CD4-positive, alpha-beta T cell treated with Interleukin-1 beta for 1 hour (primary cell): ENCODE data around the gene GAMT.

ENCODE experiments used
- DNase-seq, 2 donors: peaks; one replicate each; pipeline ENCODE4 v3.0.0-alpha.2; 2020 to 2022

GAMT gene

DNA sequence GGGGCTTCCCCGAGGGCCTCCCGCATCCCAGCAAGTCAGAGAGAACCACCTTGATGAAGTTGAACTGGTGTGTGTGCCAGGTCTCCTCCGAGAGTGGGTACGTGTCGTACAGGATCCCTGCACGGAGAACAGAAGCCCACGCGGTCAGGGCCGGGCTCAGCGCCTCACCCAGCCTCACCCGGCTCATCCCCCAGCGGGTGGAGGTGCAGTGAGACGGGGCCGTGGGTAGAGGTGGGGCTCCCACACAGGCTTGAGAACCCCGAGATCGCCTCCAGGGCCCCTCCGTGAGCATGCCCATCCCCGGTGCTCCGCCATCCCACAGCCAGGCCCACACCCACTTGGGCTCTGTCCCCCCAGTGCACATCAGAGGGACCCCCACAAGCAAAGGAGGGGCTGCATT is 2.3 kb downstream of the GAMT start:
- no peak for DNase-seq

GRCh38 chr19:1397838-1398237 is 3.5 kb downstream of the GAMT start:
- DNase-seq, result no peak

DNA sequence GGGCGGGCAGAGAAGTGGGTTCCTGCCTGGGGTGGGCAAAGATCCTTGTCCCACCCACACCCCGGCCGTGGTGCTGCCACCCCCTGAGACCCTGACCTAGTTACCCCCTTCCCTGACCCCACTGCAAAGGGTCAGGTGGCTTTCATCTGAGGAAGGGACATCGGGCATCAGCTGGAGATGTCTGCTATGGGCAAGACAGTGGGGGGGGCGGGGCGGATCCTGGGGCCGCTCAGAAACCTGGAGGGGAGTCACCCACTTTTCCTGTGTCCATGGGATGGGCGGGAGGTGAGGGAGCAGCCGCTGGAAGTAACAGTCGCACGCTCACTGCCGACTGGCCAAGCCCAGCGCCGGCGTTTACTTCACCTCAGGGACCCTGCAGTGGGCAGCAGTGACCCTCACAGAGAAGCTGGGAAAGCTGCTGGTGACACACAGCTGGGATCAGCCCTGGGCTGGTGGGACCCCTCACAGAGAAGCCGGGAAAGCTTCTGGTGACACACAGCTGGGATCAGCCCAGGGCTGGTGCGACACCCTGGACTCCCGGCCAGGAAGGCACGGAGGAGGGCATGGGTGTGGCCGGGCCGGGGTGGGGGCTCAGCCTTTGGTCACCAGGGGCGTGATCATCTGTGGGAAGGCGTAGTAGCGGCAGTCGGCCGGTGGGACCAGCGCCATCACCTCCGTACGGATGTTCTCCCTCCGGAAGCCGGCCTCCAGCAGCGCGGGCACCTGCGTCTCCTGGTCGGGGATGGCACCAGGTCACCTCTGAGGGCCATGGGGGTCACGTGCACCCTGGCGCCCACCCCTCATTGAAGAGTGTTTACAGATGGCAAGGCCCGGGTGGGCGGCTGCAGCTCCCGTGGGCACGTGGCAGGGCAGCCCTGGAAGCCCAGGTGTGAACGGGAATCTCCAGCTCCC is 4.3 kb downstream of the GAMT start:
- no peak for DNase-seq

- DNase-seq, result no peak
Measured at GRCh38 chr19:1396019-1396767, 5.1 kb downstream of the GAMT start.

GRCh38 chr19:1395194-1396018 is 5.9 kb downstream of the GAMT start:
- DNase-seq, result no peak

GRCh38 chr19:1394252-1395193 is 6.8 kb downstream of the GAMT start:
- DNase-seq, result no peak

GRCh38 chr19:1393841-1394240 is 7.5 kb downstream of the GAMT start:
- no peak for DNase-seq

- DNase-seq, result no peak
Measured at GRCh38 chr19:1392939-1393530, 8.3 kb downstream of the GAMT start.

GRCh38 chr19:1392407-1392806 is 8.9 kb downstream of the GAMT start:
- DNase-seq, result no peak

DNA sequence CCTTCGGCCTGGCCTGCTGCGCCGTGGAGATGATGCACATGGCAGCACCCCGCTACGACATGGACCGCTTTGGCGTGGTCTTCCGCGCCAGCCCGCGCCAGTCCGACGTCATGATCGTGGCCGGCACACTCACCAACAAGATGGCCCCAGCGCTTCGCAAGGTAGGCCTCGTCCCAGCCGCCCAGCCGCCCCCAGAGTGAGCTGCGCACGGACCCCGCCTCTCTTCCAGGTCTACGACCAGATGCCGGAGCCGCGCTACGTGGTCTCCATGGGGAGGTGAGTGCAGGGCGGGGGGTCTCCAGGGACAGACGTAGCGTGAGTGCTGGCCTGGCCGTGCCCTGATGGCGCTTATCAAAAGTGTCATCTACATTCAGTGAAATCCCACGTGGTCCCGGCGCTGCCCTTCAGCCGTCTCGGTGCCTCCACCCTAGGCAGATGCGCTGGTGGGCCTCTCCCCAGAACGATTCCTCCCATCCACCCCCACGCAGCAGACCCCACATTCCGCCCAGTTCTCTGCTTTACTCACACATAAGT is 10.4 kb downstream of the GAMT start:
- DNase-seq, result no peak

DNA sequence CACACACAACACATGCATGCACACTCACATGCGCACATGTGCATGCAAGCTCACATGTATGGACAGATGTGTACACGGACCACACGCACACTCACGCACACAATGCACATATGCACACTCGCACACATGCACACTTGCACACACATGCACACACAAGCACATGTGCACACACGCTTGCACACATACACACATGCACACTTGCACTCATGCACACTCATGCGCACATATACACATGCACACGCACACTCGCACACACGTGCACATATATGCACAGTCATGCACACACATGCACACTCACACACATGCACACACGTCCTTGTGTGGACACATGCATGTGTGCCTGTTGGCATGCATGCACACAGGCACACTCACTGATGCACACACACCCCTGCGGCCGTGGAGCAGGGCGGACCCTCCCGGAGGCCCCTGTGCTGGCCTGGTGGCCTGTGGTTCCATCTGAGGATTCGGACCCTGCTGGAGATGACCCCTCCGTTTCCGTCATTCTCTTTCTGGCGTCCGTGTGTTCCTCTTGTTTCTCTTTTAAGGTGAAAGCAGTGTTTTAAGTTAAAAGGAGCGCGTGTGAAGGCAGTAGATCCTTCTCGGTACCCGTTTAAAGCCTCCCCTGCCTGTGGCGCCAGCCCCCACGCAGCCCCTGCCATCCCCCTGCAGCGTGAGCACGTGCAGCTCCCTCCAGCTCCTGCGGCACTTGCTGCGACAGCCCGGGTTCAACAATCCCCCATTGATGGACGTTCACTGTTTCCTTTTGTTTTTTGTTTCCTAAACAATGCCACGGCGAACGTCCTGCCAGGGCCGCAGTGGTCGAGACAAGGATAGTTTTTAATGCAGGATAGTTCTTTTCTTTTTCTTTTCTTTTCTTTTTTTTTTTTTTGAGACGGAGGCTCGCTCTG is 12.1 kb downstream of the GAMT start:
- no peak for DNase-seq

GRCh38 chr19:1388637-1389026 is 12.7 kb downstream of the GAMT start:
- DNase-seq, result no peak

DNA sequence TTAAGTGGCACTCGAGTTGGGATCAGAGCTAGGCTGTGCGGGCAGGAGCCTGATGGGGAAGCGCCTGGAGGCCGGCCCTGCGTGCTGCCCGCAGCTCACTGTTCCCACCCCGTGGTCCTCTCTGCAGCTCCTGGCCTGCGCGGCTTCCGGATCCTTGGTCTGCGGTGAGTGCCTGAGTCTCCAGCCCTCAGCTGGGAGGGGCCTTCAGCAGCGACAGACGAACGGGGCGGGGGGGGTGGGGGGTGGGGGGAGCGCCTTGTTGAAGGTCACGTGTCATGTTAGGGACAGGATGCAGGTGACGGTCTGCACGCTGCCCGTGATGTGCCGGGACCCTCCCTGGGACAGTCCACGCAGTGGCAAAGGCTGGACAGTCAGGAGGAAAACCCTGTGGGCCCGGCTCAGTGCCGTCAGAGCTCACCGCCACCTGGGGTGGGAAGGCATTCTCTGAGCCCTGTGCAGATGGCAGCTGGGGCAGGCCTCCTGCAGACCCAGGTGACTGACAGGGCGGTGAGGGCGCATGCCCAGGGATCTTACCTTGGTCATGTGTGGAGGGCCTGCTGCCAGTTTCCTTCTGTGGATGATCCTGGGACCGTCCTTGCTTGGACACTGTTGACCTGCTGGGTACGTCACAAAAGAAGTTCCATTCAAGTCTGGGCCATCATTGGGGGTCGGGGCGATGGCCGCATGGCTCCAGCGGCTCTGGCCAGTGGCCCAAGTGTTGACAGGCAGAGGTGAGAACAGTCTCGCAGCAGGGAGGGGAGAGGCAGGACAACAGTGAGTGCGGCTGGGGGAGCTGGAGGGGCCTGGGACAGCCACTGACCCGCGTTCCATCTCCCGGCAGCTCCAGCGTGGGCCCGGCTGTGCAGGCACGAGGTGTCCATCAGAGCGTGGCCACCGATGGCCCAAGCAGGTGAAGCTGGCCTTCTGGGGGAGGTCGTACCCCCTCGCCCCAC is 13.4 kb downstream of the GAMT start:
- no peak for DNase-seq

GRCh38 chr19:1386945-1387683 is 14.2 kb downstream of the GAMT start:
- no peak for DNase-seq

GRCh38 chr19:1385816-1386215 is 15.5 kb downstream of the GAMT start:
- no peak for DNase-seq

DNA sequence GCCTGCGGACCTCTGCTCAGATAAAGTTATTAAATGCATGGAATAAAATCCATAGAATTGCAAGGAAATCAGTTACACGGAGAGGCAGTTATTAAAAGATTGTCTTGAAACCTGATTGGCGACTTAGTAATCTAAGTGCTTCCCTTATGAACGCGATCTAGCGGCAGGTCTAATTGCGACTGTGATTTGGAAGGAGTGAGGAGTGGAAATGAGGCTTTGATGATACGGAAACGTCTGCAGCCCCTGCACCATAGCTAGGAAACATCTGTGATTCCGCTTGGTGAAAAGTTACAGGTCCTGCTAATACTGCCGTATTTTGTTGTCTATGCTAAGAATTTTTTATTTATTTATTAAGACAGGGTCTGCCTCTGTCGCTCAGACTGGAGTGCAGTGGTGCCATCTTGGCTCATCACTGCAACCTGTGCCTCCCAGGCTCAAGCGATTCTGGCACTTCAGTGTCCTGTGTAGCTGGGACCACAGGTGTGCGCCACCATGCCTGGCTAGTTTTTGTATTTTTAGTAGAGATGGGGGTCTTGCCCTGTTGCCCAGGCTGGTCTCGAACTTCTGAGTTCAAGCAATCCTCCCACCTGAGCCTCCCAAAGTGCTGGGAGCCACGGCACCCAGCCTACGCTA is 16.7 kb downstream of the GAMT start:
- no peak for DNase-seq

DNA sequence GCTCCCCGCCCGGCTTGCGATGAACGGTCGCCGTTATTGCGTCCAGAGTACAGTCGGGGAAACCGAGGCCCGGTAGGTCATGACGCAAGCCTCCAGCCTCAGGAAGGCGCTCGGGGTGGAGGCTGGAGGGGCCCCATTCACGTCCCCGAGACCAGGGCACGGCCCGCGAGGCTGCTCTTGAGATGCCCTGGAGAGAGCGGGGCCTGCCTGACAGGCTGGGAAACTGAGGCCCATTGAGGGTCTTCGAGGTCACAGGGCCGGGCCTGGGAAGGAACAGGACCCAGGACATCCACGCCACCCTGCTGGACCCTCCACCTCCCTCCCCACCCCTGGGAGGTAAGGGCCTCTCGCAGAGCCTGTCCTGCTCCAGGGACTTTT is 17.3 kb downstream of the GAMT start:
- DNase-seq, result no peak
